GM19238 (cell line): Measurements from ENCODE around the gene COPE.

Source experiments
- DNase-seq: peaks from one replicate; pipeline ENCODE4 v3.0.0; 2011; ENCODE audit warnings: low spot score; ENCODE audit not compliant: insufficient read length

Gene COPE

DNA sequence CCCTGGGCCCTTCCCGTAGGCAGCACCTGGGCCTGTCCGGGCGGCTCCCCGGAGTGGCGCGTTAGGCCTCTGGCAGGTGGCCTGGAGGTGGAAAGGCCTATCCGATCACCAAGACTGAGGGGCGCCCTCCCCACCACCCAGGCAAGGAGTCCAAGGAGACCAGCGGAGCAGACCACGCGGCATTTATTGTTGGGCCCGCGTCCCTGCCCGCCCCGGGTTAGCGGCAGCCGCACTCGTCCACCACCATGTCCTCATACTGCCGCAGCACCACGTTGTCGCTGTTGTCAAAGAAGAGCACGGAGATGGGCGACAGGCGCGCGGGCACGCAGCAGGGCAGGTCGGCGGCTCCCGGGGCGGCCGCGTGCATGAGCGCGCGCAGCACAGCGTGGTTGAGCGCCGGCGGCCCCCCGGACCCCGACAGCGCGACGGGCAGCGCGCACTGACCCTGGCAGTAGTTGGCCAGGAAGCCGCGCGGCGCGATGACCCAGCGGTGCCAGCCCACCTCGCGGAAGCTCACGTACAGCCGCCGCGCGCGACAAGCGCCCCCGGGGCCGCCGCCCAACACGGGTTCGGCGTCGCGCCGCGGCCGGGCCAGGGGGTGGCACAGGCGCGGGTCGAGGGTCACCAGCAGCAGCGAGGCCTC lies 50.7 kb downstream of the COPE start:
- DNase-seq = no peak

- no peak for DNase-seq
These were observed 51.4 kb downstream of the COPE start for GRCh38 chr19:18867751-18868150.

GRCh38 chr19:18867199-18867598 lies 52.0 kb downstream of the COPE start:
- no peak for DNase-seq

DNA sequence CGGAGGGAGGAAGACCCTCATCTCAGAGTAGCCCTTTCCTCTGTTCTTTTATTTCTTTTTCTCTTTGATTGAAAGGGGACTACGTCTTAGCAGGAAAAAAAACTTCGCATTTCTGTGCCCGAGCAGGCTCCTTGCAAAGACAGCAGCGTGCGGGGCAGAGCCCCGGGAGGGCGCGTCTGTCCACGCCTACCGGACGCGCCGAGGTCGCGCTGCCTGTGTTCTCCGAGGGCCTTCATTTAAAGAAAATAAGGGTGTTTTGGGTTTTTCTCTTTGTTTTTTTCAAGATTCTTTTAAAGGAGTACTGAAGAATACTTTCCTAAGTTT lies 52.4 kb downstream of the COPE start:
- no peak for DNase-seq

DNA sequence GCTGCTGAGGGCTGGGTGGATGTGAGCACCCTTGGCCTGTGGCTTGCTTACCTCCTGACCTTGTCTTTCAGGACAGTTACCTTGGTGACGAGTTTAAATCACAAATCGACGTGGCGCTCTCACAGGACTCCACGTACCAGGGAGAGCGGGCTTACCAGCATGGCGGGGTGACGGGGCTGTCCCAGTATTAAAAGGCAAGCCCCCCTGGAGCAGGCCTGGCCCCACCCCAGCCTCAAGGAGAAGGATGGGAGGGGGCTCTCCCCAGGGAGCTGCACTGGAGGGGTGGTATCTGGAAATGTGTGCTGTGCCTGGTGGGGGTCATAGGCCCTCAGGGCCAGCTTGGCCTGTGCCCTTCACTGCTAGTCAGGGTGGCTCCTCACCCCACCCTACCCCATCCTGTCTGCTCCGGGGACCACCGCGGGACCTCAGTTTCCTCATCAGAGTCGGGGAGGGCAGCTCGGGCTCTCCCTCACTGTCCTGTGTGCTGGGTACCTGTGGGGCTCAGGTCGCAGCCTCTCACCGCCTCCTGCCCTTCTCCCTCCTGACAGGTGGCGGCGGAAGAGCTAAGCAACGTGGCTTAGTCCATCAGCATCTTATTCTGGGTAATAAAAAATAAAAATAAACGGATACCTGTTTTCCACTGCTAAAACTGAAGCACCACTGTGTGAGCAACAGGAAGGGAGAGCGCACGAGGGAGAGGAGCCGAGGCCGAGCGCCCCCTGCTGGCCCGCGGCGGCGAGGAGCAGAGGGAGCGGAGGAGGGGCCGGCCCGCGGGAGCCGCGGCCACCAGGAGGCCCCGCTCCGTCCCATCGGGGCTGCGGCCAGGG lies 53.0 kb downstream of the COPE start:
- DNase-seq = peak; percentile 83

DNA sequence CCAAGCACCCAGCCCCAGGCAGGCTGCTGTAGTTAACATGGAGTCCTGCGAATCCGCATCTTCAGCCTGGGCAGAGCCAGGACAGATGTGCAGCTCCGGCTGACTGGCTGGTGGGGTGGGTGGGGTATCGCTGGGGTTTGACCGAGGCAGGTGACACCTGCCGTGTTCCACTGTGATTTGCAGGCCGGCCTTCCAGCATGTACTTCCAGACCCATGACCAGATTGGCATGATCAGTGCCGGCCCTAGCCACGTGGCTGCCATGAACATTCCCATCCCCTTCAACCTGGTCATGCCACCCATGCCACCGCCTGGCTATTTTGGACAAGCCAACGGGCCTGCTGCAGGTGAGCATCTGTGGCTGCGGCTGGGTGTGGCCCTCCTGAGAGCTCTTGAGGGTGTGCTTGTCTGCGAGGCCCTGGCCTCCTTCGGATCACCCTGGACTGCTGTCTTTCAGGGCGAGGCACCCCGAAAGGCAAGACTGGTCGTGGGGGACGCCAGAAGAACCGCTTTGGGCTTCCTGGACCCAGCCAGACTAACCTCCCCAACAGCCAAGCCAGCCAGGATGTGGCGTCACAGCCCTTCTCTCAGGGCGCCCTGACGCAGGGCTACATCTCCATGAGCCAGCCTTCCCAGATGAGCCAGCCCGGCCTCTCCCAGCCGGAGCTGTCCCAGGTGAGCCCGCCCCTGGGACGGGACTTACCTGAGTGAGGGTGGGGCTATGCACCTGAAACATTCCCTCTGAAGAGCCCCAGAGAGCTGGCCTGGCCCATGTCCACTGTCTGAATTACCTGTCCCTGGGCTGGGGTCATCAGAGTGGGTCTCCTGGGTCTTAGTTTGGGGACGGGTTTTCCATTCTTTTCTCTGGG lies 53.8 kb downstream of the COPE start:
- no peak for DNase-seq

- no peak for DNase-seq
These were observed 55.3 kb downstream of the COPE start for GRCh38 chr19:18863843-18864362.

GRCh38 chr19:18862976-18863842 lies 56.0 kb downstream of the COPE start:
- DNase-seq = no peak

DNA sequence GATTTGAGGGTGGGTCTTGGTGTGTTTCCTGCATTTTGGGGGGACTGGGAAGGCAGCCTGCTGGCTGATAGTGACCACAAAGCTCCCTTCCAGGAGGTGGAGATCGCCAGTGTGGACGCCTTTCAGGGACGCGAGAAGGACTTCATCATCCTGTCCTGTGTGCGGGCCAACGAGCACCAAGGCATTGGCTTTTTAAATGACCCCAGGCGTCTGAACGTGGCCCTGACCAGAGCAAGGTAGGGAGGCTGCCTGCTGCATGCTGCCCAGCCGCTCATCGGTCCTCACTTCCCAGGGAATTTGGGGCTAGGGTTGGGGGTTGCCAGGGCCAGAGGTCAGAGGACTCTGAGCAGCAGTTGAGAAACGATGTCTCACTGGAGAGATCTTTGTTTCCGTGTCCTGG lies 57.3 kb downstream of the COPE start:
- DNase-seq = no peak

DNA sequence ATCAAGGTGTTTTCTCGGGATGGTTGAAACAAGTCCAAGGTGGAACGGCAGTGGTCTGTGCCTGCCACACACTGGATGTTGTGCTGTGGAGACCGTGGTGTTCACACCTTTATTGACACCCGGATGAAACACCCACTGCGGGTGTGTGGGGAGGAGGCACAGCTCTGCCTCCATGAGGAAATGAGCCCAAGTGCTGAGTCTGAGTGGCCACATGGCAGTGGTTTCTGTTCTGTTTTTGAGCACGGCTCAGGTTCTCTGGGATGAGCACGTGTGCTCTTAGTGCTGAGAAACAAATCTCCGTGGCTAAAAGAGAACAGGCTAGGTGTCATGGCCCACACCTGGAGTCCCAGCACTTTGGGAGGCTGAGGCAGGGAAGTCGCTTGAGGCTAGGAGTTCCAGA lies 58.0 kb downstream of the COPE start:
- no peak for DNase-seq

DNA sequence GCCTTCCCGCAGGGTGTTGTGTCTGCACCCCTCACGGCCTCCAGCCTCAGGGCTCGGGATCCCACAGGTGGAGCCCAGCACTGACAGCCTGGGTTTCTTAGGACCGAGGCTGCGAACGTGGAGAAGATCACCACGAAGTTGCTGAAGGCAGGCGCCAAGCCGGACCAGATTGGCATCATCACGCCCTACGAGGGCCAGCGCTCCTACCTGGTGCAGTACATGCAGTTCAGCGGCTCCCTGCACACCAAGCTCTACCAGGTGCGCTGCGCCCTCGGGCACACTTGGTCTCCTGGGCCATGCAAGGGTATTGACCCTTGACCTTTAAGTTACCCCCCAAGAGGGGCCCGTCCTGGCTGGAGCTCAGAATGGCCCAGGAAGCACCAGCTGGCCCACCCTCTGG lies 58.5 kb downstream of the COPE start:
- DNase-seq = no peak

GRCh38 chr19:18860302-18860700 lies 58.9 kb downstream of the COPE start:
- DNase-seq = no peak

DNA sequence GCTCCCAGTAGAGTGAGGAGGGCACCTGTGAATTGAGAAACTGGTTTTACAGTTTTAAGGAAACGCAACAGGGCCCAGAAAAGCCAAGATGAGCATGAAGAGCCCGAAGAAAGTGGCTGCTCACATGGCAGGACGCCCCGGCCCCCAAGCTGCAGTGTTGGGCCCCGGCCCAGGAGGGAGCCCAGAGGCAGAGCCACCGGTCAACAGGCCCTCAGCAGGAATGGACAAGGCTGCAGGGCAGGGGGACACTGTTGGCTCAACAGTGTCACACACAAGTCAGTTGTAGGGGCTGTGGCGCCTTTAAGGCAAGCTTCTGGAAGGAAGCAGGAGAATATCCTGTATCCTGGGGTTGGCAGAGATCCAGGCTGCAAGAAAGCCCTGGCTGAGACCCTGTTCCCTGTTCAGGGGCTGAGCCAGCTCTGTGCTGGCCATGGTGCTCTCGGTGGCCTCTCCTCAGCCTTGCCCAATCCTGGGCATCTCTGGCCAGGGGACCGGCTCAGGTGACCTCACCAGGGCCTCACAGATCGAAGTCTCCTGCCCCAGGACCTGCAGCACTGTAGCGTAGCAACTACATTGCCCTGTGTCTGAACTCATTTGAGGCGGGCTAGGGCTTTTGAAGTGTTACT lies 59.4 kb downstream of the COPE start:
- no peak for DNase-seq

GRCh38 chr19:18858906-18859646 lies 60.1 kb downstream of the COPE start:
- no peak for DNase-seq

- no peak for DNase-seq
These were observed 62.0 kb downstream of the COPE start for GRCh38 chr19:18857223-18857622.

- no peak for DNase-seq
These were observed 62.6 kb downstream of the COPE start for GRCh38 chr19:18856385-18857126.

DNA sequence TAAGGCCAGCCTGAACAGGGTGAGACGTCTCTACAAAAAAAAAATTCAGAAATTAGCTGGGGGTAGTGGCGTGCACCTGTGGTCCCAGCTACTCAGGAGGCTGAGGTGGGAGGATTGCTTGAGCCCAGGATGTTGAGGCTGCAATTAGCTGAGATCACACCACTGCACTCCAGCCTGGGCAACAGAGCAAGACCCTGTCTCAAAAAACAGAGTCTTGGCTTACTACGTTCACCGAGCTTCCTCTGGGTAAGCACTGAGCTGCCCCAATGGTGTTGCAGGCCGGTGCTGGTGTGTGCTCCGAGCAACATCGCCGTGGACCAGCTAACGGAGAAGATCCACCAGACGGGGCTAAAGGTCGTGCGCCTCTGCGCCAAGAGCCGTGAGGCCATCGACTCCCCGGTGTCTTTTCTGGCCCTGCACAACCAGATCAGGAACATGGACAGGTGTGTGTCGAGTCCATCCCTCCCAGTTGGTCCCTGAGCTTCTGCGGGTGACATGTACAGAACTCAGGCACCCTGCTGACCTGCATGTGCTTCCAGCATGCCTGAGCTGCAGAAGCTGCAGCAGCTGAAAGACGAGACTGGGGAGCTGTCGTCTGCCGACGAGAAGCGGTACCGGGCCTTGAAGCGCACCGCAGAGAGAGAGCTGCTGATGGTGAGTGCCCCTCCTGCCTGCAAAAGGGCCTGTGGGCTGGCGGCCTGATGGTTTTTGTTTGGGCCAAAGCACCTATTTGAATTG lies 63.4 kb downstream of the COPE start:
- DNase-seq = no peak

- no peak for DNase-seq
These were observed 64.2 kb downstream of the COPE start for GRCh38 chr19:18854982-18855381.
